Type B pancreatic cell (in vitro differentiated cells): Measurements from ENCODE around the gene CHD1. TPM values are rescaled to one million over a fixed set of nuclear protein-coding genes. Genes with fewer than 3 reads are reported as not detected.

Experiments used
- DNase-seq: peaks from one replicate; pipeline ENCODE4 v3.0.0; 2021; ENCODE audit warnings: mixed read lengths; ENCODE audit not compliant: unreplicated experiment; ENCODE audit errors: extremely low spot score
- H3K27ac Mint-ChIP-seq: 2 replicates; pipeline ENCODE4 v1.8.0; 2021; ENCODE audit warnings: mild to moderate bottlenecking, mixed read lengths
- H3K27me3 Mint-ChIP-seq: 2 replicates; pipeline ENCODE4 v1.8.0; 2021; ENCODE audit warnings: mixed read lengths
- H3K36me3 Mint-ChIP-seq: 2 replicates; pipeline ENCODE4 v1.8.0; 2021; ENCODE audit warnings: mixed read lengths
- H3K4me1 Mint-ChIP-seq: one replicate; pipeline ENCODE4 v1.8.0; 2021; ENCODE audit warnings: mixed read lengths; ENCODE audit not compliant: unreplicated experiment
- H3K4me3 Mint-ChIP-seq: 2 replicates; pipeline ENCODE4 v1.8.0; 2021; ENCODE audit warnings: mild to moderate bottlenecking, mixed read lengths
- H3K9me3 Mint-ChIP-seq: 2 replicates; pipeline ENCODE4 v1.8.0; 2021; ENCODE audit warnings: mixed read lengths
- total RNA-seq: library from RNA; stranded (reverse); gene quantifications from 2 replicates; pipeline ENCODE4 v1.2.1, GENCODE V29; 2021; ENCODE audit warnings: low replicate concordance
- TF ChIP-seq, protein P1 (sequence below): fragments of 200-600 bp; sonication (generic); conservative IDR thresholded peaks from 2 replicates; pipeline ENCODE4 v1.5.0; 2021; ENCODE audit warnings: antibody characterized with exemption, mild to moderate bottlenecking

The CHD1 gene
- total RNA-seq, 1 donor from 2014 or later = 56.2 TPM

DNA sequence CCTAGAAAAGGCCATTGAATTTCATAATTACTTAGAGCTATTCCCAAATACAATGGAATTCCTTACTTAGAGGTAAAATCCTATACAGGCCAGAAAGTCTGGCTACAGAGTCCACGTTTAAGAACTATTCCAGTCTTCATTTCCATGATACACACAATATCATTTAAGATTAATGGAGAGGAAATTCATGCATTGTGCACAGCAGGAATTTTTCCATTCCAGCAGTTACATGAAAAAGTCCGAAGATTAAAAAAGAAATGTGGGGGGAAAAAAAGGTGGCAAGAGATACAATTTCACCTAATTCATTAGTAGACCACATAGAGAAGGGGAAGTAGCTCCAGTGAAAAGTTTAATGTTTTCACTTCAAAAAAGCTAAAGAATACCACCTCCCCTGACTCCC, 63.1 kb downstream of the CHD1 start:
- TF ChIP-seq, protein P1, sequence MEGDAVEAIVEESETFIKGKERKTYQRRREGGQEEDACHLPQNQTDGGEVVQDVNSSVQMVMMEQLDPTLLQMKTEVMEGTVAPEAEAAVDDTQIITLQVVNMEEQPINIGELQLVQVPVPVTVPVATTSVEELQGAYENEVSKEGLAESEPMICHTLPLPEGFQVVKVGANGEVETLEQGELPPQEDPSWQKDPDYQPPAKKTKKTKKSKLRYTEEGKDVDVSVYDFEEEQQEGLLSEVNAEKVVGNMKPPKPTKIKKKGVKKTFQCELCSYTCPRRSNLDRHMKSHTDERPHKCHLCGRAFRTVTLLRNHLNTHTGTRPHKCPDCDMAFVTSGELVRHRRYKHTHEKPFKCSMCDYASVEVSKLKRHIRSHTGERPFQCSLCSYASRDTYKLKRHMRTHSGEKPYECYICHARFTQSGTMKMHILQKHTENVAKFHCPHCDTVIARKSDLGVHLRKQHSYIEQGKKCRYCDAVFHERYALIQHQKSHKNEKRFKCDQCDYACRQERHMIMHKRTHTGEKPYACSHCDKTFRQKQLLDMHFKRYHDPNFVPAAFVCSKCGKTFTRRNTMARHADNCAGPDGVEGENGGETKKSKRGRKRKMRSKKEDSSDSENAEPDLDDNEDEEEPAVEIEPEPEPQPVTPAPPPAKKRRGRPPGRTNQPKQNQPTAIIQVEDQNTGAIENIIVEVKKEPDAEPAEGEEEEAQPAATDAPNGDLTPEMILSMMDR = no peak
- peaks cover 38% of the 10 kb centered on the region for H3K36me3 Mint-ChIP-seq
- H3K27me3 Mint-ChIP-seq = no peaks in the 10 kb centered on the region
- no peak overlapping the region for H3K27ac Mint-ChIP-seq
- H3K9me3 Mint-ChIP-seq = no peaks in the 10 kb centered on the region
- no peak for DNase-seq
- H3K4me1 Mint-ChIP-seq = no peaks in the 10 kb centered on the region
- no peak overlapping the region for H3K4me3 Mint-ChIP-seq

DNA sequence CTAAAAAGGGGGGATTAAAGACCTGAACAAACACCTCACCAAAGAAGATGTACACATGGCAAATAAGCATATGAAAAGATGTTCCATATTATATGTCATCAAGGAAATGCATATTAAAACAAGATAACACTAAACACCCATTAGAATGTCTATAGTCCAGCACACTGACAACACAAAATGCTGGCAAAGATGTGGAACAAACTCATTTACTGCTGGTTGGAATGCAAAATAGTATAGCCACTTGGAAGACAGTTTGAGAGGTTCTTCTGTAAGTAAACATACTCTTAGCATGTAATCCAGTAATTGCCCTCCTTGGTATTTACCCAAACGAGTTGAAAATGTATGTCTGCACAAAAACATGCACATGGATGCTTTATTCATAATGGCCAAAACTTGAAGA, 81.8 kb downstream of the CHD1 start:
- no peaks in the 10 kb centered on the region for H3K4me1 Mint-ChIP-seq
- no peak for DNase-seq
- TF ChIP-seq, protein P1 = no peak
- no peaks in the 10 kb centered on the region for H3K27me3 Mint-ChIP-seq
- no peak overlapping the region for H3K27ac Mint-ChIP-seq
- H3K4me3 Mint-ChIP-seq = no peak overlapping the region
- no peaks in the 10 kb centered on the region for H3K36me3 Mint-ChIP-seq
- peaks cover 4% of the 10 kb centered on the region for H3K9me3 Mint-ChIP-seq

DNA sequence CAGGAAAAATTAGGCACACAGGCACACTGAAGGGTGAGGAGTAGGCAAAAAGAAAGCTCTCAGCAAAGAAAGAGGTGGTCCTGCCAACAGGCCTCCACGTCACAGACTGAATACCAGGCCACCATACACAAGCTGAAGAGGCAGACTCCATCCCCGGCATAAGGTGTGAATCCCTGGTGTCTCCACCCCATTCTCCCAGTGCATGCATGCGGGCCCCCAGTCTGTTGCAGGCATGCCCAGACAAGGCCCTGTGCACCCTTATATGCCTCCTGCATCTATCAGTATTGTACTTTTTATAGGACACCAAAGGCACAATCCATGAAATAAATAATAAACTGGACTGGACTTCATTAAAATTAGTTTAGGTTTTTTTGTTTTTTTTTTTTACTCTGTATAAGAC, 82.3 kb downstream of the CHD1 start:
- Mint-ChIP-seq H3K9me3 (peaks cover 4% of the 10 kb centered on the region), H3K27me3 (no peaks in the 10 kb centered on the region), H3K27ac (no peak overlapping the region), H3K36me3 (no peaks in the 10 kb centered on the region), H3K4me1 (no peaks in the 10 kb centered on the region), H3K4me3 (no peak overlapping the region)
- no peak for DNase-seq
- TF ChIP-seq, protein P1 = no peak

DNA sequence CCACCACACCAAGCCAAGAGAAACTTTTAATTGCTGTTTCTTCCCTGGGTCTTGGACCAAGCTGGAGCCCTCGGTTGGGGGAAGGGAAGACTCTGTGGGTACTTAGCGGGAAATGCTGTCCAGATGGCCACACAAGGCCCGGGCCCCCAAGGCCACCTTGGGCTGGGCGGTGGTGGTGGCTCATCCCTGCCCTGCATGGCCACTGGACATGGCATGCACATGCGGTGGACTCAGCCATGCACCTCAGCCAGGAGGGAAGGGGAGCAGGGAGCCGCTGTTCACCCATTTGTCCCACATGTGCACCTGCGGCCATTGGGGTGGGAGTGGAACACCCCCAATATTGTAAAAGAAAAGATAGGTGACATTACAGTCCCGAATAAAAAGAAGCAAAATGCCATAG, 82.9 kb downstream of the CHD1 start:
- no peaks in the 10 kb centered on the region for H3K27me3 Mint-ChIP-seq
- no peaks in the 10 kb centered on the region for H3K36me3 Mint-ChIP-seq
- no peak overlapping the region for H3K27ac Mint-ChIP-seq
- no peak overlapping the region for H3K4me3 Mint-ChIP-seq
- no peak for DNase-seq
- H3K4me1 Mint-ChIP-seq = no peaks in the 10 kb centered on the region
- TF ChIP-seq, protein P1 = no peak
- peaks cover 4% of the 10 kb centered on the region for H3K9me3 Mint-ChIP-seq

DNA sequence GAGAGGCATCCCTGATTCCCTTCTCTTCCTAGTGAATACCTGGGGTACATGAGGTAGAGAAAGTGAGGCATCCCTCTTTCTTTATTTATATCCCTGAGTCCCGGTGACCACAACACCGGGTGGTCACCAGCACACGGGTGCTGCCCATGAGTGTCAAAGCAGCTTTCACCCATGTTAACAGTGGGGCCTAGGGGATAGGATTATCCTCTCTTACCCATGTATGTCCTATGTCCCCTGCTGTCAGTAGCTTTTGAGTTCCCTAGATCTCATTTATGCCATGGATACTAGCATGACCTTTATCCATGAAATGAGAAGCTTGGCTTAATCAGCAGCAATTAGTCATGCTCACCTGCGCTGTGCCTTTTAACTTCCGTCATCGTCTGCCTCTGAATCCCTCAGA, 83.9 kb downstream of the CHD1 start:
- Mint-ChIP-seq H3K4me3 (no peak overlapping the region), H3K27ac (no peak overlapping the region), H3K4me1 (no peaks in the 10 kb centered on the region), H3K9me3 (peaks cover 4% of the 10 kb centered on the region), H3K36me3 (no peaks in the 10 kb centered on the region), H3K27me3 (no peaks in the 10 kb centered on the region)
- no peak for DNase-seq
- TF ChIP-seq, protein P1 = no peak

DNA sequence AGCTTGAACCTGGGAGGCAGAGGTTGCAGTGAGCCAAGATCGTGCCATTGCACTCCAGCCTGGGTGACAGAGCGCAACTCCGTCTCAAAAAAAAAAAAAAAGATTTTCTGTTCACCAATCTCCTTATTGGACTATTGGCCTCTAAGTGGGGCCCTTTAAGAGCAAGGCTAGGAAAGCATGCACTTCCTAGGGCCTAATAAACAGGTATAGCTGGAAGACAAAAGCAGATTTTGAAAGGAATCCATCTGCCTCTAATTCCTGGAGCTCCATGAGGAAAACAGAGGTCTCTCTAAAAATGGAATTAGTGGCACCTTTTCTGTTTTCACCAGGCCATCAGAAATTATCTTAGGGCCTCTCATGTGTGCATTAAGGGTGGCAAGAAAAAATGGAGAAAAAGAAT, 85.3 kb downstream of the CHD1 start:
- no peak overlapping the region for H3K27ac Mint-ChIP-seq
- no peak for DNase-seq
- TF ChIP-seq, protein P1 = no peak
- no peaks in the 10 kb centered on the region for H3K4me1 Mint-ChIP-seq
- H3K27me3 Mint-ChIP-seq = no peaks in the 10 kb centered on the region
- H3K36me3 Mint-ChIP-seq = no peaks in the 10 kb centered on the region
- H3K4me3 Mint-ChIP-seq = no peak overlapping the region
- H3K9me3 Mint-ChIP-seq = peaks cover 4% of the 10 kb centered on the region
